K562 (cell line): ENCODE measurements around the gene CAMSAP3. TPM values are rescaled to one million over a fixed set of nuclear protein-coding genes. Genes with fewer than 3 reads are reported as not detected.
A peak's percentile ranks its signal among the peaks of the same experiment; 100 is the strongest.

Experiments
- ATAC-seq: fragments of 200-7000 bp; cut with Tn5 transposase; 3 replicates; pipeline ENCODE4 v1.9.1; 2020; ENCODE audit warnings: moderate library complexity
- BruUV-seq: library from RNA; stranded (reverse); fragments of 400-500 nt; replicated peaks from 2 replicates; lab custom pipeline; 2021; lab: Mats Ljungman, UMichigan
- CTCF ChIA-PET: fragments of 300-600 bp; formaldehyde crosslinking; extraction: SDS; loops from one replicate; lab custom pipeline; 2021; ENCODE audit warnings: low intra/inter-chr PET ratio; lab: Yijun Ruan, JAX
- POLR2A ChIA-PET: fragments of 300-600, 350-650 bp; sonication (Branson Sonifier 250); formaldehyde crosslinking; extraction: SDS; loops from one replicate; lab custom pipeline; 2021; ENCODE audit warnings: antibody characterized with exemption, inconsistent platforms; lab: Yijun Ruan, JAX
- DNase-seq, 4 experiments: peaks; one replicate each; pipeline versions ENCODE4 v3.0.0 to v3.0.0-alpha.2; 2011 to 2018; ENCODE audit warnings: low spot score in 3 of 4, mixed read lengths in 3 of 4; ENCODE audit errors: extremely low read depth in 1 of 4
- FAIRE-seq: peaks from 2 replicates; lab custom pipeline; 2011; peaks lifted over from hg19 to GRCh38; lab: Jason Lieb, UNC
- H2AFZ ChIP-seq: 2 replicates; pipeline ENCODE4 v1.6.0; 2011; ENCODE audit warnings: low read depth, low read length, control low read depth, inconsistent platforms
- H3K27ac ChIP-seq: fragments of 200-600 bp; 3 replicates; pipeline ENCODE4 v1.8.0; 2011; ENCODE audit warnings: low read depth, mild to moderate bottlenecking, control low read depth, inconsistent platforms, low read length, moderate library complexity, mixed read lengths; ENCODE audit errors: extremely low read depth
- H3K27me3 ChIP-seq, 2 experiments: fragments of 300-600 bp in 1 of 2; 2 replicates in 1 of 2; 3 replicates in 1 of 2; pipeline versions ENCODE4 v1.6.0 to v1.8.0; 2011; ENCODE audit warnings: inconsistent platforms in 2 of 2, low read length in 2 of 2, mild to moderate bottlenecking in 1 of 2, mixed read lengths in 1 of 2, moderate library complexity in 1 of 2; ENCODE audit not compliant: control insufficient read depth in 2 of 2, insufficient read depth in 2 of 2
- H3K36me3 ChIP-seq: fragments of 300-600 bp; 3 replicates; pipeline ENCODE4 v1.8.0; 2011; ENCODE audit warnings: mild to moderate bottlenecking, low read length, inconsistent platforms; ENCODE audit not compliant: control insufficient read depth, insufficient read depth
- H3K4me1 ChIP-seq, 2 experiments: fragments of 200-600 bp in 1 of 2; replicated peaks in 1 of 2; 2 replicates in 1 of 2; 3 replicates in 1 of 2; pipeline versions ENCODE4 v1.5.1 to v1.8.0; 2011; ENCODE audit warnings: inconsistent platforms in 2 of 2, low read length in 2 of 2, mild to moderate bottlenecking in 1 of 2, mixed read lengths in 1 of 2, moderate library complexity in 1 of 2; ENCODE audit not compliant: control insufficient read depth in 2 of 2, insufficient read depth in 2 of 2
- H3K4me2 ChIP-seq: 2 replicates; pipeline ENCODE4 v1.6.1; 2011; ENCODE audit warnings: low read length, control low read depth, inconsistent platforms, mixed read lengths; ENCODE audit not compliant: insufficient read depth
- H3K4me3 ChIP-seq: fragments of 200-600 bp; sonication (generic), shearing (Covaris generic); 2 replicates; pipeline ENCODE4 v1.5.1; 2016; ENCODE audit warnings: control low read depth, inconsistent platforms
- H3K79me2 ChIP-seq: fragments of 200-600 bp; 3 replicates; pipeline ENCODE4 v1.8.0; 2011; ENCODE audit warnings: low read length, inconsistent platforms; ENCODE audit not compliant: control insufficient read depth, insufficient read depth
- H3K9ac ChIP-seq, 2 experiments: 2 replicates each; pipeline versions ENCODE4 v1.6.0 to v1.6.1; 2011; ENCODE audit warnings: low read depth in 2 of 2, low read length in 2 of 2, control low read depth in 1 of 2, inconsistent platforms in 1 of 2, mild to moderate bottlenecking in 1 of 2, mixed read lengths in 1 of 2; ENCODE audit not compliant: insufficient read depth in 1 of 2
- H3K9me1 ChIP-seq: one replicate; pipeline ENCODE4 v1.6.0; 2011; ENCODE audit warnings: inconsistent platforms, mild to moderate bottlenecking, low read length, moderate library complexity; ENCODE audit not compliant: control insufficient read depth, insufficient read depth
- H3K9me3 ChIP-seq: replicated peaks from 2 replicates; pipeline ENCODE4 v1.5.1; 2011; ENCODE audit warnings: low read depth, low read length, inconsistent platforms; ENCODE audit not compliant: control insufficient read depth, insufficient read depth
- H4K20me1 ChIP-seq: replicated peaks from 2 replicates; pipeline ENCODE4 v1.6.1; 2011; ENCODE audit warnings: low read length, inconsistent platforms, mixed read lengths; ENCODE audit not compliant: control insufficient read depth, insufficient read depth
- DACH1 ChIP-seq: fragments of 450-650 bp; IDR thresholded peaks from 2 replicates; pipeline ENCODE4 v1.6.1; 2018; ENCODE audit not compliant: partially characterized antibody
- FOXK1 ChIP-seq: sonication (generic); formaldehyde crosslinking; IDR thresholded peaks from 2 replicates; pipeline ENCODE4 v1.8.0; 2022; ENCODE audit warnings: missing genetic modification reagents, mild to moderate bottlenecking, borderline replicate concordance
- HDAC3 ChIP-seq: fragments of 450-650 bp; IDR thresholded peaks from 2 replicates; pipeline ENCODE4 v1.6.1; 2018; ENCODE audit warnings: borderline replicate concordance, mild to moderate bottlenecking, moderate library complexity; ENCODE audit not compliant: partially characterized antibody
- NFE2L1 ChIP-seq: fragments of 450-650 bp; IDR thresholded peaks from 2 replicates; pipeline ENCODE4 v1.6.1; 2016; ENCODE audit warnings: missing genetic modification characterization, low read depth, mild to moderate bottlenecking, missing compliant biosample characterization, moderate library complexity, borderline replicate concordance
- POLR2H ChIP-seq: IDR thresholded peaks from 2 replicates; pipeline ENCODE4 v1.6.1; 2016; ENCODE audit warnings: missing genetic modification characterization, low read depth, mild to moderate bottlenecking, control low read depth, missing compliant biosample characterization, moderate library complexity
- RBM22 ChIP-seq: fragments of 200-400 bp; formaldehyde crosslinking; IDR thresholded peaks from 2 replicates; pipeline ENCODE4 v1.6.1; 2018; ENCODE audit warnings: low read length, low read depth; ENCODE audit not compliant: poor library complexity, severe bottlenecking
- SMC3 ChIP-seq: conservative IDR thresholded peaks from 2 replicates; pipeline ENCODE4 v1.6.1; 2011; ENCODE audit warnings: low read depth, low read length, improper control_type of control experiment; ENCODE audit not compliant: insufficient read depth
- SP2 ChIP-seq: IDR thresholded peaks from 2 replicates; pipeline ENCODE4 v1.6.1; 2011; ENCODE audit warnings: mild to moderate bottlenecking, low read depth, low read length, moderate library complexity; ENCODE audit not compliant: poor library complexity, severe bottlenecking; ENCODE audit errors: extremely low read depth
- SREBF2 ChIP-seq: sonication (generic); formaldehyde crosslinking; IDR thresholded peaks from 2 replicates; pipeline ENCODE4 v1.4.0; 2020; ENCODE audit warnings: mild to moderate bottlenecking, missing genetic modification reagents
- ZNF133 ChIP-seq: fragments of 250-450 bp; sonication (Bioruptor Pico); IDR thresholded peaks from 2 replicates; pipeline ENCODE4 v1.4.0; 2020; ENCODE audit warnings: mild to moderate bottlenecking
- ZNF644 ChIP-seq: fragments of 200-800 bp; sonication (Bioruptor generic); IDR thresholded peaks from 2 replicates; pipeline ENCODE4 v1.6.1; 2016; ENCODE audit warnings: low read depth, missing genetic modification characterization, missing compliant biosample characterization
- WGBS: fragments of 100-300 bp; shearing (Covaris generic); methylation state at CpG from one replicate; pipeline ENCODE4 v1.1.6; 2016; ENCODE audit warnings: low coverage, mixed read lengths; ENCODE audit not compliant: insufficient coverage; ENCODE audit errors: missing lambda C conversion rate; 5-methylcytosine and 5-hydroxymethylcytosine counted together
- in situ Hi-C: fragments of 300-500 bp; cut with MboI; formaldehyde crosslinking; loops from 4 replicates; pipeline ENCODE4 v1.15.0; 2018; ENCODE audit warnings: inconsistent platforms, mixed read lengths
- intact Hi-C: fragments of 100-400 bp; cut with micrococcal nuclease; formaldehyde crosslinking; loops from 2 replicates; pipeline ENCODE4 v1.14.2; 2022
- polyA plus RNA-seq, 8 experiments: library from polyadenylated mRNA; depleted of rRNA in 4 of 8; stranded (reverse) in 5 of 8; unstranded in 3 of 8; fragments of >200 nt; fragmentation: Nextera tagmentation in 2 of 8; fragmentation: Illumina TruSeq in 1 of 8; extraction: Ambion mirVana in 2 of 8; extraction: Trizol in 1 of 8; gene quantifications; 2 replicates each; pipeline versions ENCODE4 v1.2.1 to v1.2.3, GENCODE V29; 2011 to 2014; ENCODE audit warnings: inconsistent platforms in 1 of 8, missing spikeins in 1 of 8
- total RNA-seq, 7 experiments: library from RNA; depleted of rRNA in 6 of 7; stranded (reverse); fragments of >200 nt in 6 of 7; fragmentation: Illumina TruSeq in 2 of 7; extraction: Trizol in 2 of 7; gene quantifications; 2 replicates each; pipeline versions ENCODE4 v1.2.1 to v1.2.3, GENCODE V29; 2011 to 2021; ENCODE audit warnings: low replicate concordance in 1 of 7
- TF ChIP-seq, protein P1 (sequence below): fragments of 250-450 bp; sonication (Bioruptor Pico); IDR thresholded peaks from 2 replicates; pipeline ENCODE4 v1.9.0; 2021; ENCODE audit warnings: mild to moderate bottlenecking
- TF ChIP-seq, protein P2 (sequence below), 3 experiments: fragments of 200-800 bp in 1 of 3; sonication (Bioruptor generic) in 1 of 3; sonication (generic) in 1 of 3; formaldehyde crosslinking in 1 of 3; IDR thresholded peaks; 2 replicates each; pipeline versions ENCODE4 v1.6.1 to v1.8.0; 2016 to 2022; ENCODE audit warnings: mild to moderate bottlenecking in 2 of 3, missing compliant biosample characterization in 2 of 3, missing genetic modification characterization in 2 of 3, missing genetic modification reagents in 1 of 3
- TF ChIP-seq, protein P3 (sequence below): fragments of 250-450 bp; sonication (Bioruptor Pico); IDR thresholded peaks from 2 replicates; pipeline ENCODE4 v1.4.0; 2020
- TF ChIP-seq, protein P4 (sequence below): fragments of 150-350 bp; conservative IDR thresholded peaks from 2 replicates; pipeline ENCODE4 v1.6.1; 2014; ENCODE audit warnings: low read length

CAMSAP3 gene
- total and polyA plus RNA-seq, 9 of the 15 experiments (the other 6 are each of a cell fraction or from before 2014, with no cell fraction given) = 0.01 to 0.89 (median 0.22) TPM; not detected in 1

DNA sequence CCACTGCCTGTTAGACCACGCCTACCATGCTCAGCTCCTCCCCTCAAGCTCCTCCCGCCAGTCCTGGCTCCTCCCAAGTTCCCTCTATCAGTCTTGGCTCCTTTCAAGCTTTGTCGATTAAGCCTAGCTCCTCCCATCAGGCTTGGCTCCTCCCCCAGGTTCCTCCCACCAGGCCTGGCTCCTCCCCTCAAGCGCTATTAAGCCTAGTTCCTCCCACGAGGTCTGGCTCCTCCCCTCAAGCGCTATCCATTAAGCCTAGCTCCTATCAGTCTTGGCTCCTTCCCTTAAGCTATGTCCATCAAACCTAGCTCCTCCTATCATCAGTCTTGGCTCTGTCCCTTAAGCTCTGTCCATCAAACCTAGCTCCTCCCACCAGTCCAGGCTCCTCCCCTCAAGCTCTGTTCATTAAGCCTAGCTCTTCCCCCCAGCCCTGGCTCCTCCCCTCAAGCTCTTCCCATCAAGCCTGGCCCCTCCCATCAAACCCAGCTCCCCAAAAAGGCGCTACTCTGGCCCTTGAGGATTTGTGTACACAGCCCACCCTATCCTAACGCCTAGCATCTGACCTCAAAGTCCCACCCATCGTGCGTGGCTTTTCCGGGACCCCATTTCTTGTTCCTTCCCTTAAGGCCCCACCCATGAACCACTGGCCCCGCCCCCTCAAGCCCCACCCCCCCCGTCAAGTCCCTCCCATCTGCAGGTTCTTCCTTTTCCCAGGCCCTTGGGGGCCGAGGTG is 10.0 kb downstream of the CAMSAP3 start:
- Histone ChIP-seq H3K36me3 (no peaks in the 10 kb centered on the region), H3K27ac (peak overlapping the region; percentile 37; the same call in 2 of the 3 replicates), H3K79me2 (no peaks in the 10 kb centered on the region), H3K9ac (peak overlapping the region in 1 of 2 experiments; percentile 80; a peak in 2 of 4 replicates), H3K9me3 (no peaks in the 10 kb centered on the region), H3K27me3 (peaks cover 6 to 10% of the 10 kb centered on the region in 2 experiments; a peak in 3 of 5 replicates), H4K20me1 (peaks cover 9% of the 10 kb centered on the region; the same call in 1 of the 2 replicates), H3K4me2 (peak overlapping the region; percentile 79), H3K4me3 (peak overlapping the region; percentile 35), H3K9me1 (no peaks in the 10 kb centered on the region), H3K4me1 (peaks cover 2 to 38% of the 10 kb centered on the region in 2 experiments; a peak in 4 of 5 replicates), H2AFZ (peak overlapping the region; percentile 99)
- BruUV-seq = no TSS peak
- intact Hi-C loops = no loop called here
- ATAC-seq (peak; percentile 96), FAIRE-seq (peak; percentile 100), DNase-seq (peak; percentile 94 to 98 (median 96))
- CTCF ChIA-PET = no interaction called here
- POLR2A ChIA-PET = interaction anchor here (0.6 to 1.2 kb wide), 10 partner anchors 10 to 1233 kb away, joined by 3 to 7 read pairs (median 4); partner anchors contain the start of genes ALKBH7, CAMSAP3, PET100 and STXBP2
- in situ Hi-C loops = no loop called here
- 2% methylated on average over 9 of the region's 14 CpGs for WGBS
- TF ChIP-seq FOXK1 (CRISPR knock-in tag) = no peak
- TF ChIP-seq, protein P1, sequence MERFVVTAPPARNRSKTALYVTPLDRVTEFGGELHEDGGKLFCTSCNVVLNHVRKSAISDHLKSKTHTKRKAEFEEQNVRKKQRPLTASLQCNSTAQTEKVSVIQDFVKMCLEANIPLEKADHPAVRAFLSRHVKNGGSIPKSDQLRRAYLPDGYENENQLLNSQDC (CRISPR knock-in tag) = no peak
- TF ChIP-seq, protein P2, sequence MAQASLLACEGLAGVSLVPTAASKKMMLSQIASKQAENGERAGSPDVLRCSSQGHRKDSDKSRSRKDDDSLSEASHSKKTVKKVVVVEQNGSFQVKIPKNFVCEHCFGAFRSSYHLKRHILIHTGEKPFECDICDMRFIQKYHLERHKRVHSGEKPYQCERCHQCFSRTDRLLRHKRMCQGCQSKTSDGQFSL (CRISPR knock-in tag; IDR thresholded peaks at IDR 0.05) = no peak
- TF ChIP-seq, protein P2 (tag; IDR thresholded peaks at IDR 0.05) = no peak
- no peak for TF ChIP-seq POLR2H (tag)
- TF ChIP-seq HDAC3 = no peak
- TF ChIP-seq, protein P3, sequence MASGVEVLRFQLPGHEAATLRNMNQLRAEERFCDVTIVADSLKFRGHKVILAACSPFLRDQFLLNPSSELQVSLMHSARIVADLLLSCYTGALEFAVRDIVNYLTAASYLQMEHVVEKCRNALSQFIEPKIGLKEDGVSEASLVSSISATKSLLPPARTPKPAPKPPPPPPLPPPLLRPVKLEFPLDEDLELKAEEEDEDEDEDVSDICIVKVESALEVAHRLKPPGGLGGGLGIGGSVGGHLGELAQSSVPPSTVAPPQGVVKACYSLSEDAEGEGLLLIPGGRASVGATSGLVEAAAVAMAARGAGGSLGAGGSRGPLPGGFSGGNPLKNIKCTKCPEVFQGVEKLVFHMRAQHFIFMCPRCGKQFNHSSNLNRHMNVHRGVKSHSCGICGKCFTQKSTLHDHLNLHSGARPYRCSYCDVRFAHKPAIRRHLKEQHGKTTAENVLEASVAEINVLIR = no peak
- TF ChIP-seq SREBF2 (CRISPR knock-in tag) = no peak
- TF ChIP-seq DACH1 = no peak
- TF ChIP-seq, protein P4, sequence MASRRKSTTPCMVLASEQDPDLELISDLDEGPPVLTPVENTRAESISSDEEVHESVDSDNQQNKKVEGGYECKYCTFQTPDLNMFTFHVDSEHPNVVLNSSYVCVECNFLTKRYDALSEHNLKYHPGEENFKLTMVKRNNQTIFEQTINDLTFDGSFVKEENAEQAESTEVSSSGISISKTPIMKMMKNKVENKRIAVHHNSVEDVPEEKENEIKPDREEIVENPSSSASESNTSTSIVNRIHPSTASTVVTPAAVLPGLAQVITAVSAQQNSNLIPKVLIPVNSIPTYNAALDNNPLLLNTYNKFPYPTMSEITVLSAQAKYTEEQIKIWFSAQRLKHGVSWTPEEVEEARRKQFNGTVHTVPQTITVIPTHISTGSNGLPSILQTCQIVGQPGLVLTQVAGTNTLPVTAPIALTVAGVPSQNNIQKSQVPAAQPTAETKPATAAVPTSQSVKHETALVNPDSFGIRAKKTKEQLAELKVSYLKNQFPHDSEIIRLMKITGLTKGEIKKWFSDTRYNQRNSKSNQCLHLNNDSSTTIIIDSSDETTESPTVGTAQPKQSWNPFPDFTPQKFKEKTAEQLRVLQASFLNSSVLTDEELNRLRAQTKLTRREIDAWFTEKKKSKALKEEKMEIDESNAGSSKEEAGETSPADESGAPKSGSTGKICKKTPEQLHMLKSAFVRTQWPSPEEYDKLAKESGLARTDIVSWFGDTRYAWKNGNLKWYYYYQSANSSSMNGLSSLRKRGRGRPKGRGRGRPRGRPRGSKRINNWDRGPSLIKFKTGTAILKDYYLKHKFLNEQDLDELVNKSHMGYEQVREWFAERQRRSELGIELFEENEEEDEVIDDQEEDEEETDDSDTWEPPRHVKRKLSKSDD = no peak
- no peak for TF ChIP-seq RBM22
- TF ChIP-seq ZNF133 (CRISPR knock-in tag) = no peak
- TF ChIP-seq ZNF644 (tag) = no peak
- no peak for TF ChIP-seq SMC3
- no peak for TF ChIP-seq NFE2L1
- peak; percentile 2 for TF ChIP-seq SP2
